ENCODE data around the gene FOXRED2. TPM values are rescaled to one million over a fixed set of nuclear protein-coding genes. Genes with fewer than 3 reads are reported as not detected.
"Not testable (repeated sequence)": the region's sequence is repeated elsewhere in the genome, so short reads cannot be mapped to it uniquely, and the experiment has no call there.

Gene FOXRED2
- total RNA-seq, 2 donors from 2014 or later, result 28.3 to 33.3 TPM

- H3K27me3 Mint-ChIP-seq (ENCODE audit: insufficient read depth), result no peaks in the 10 kb centered on the region
- no peak overlapping the region for H3K27ac Mint-ChIP-seq
- DNase-seq, result no peak
- H3K4me3 Mint-ChIP-seq, result no peak overlapping the region
- no peak overlapping the region for H3K4me3 ChIP-seq (ENCODE audit: low read length)
- peaks cover 100% of the 10 kb centered on the region for H3K36me3 ChIP-seq (ENCODE audit: control insufficient read depth, insufficient read depth, low read length)
- H3K27me3 ChIP-seq (ENCODE audit: control insufficient read depth, insufficient read depth, low read length, poor library complexity, severe bottlenecking), result no peaks in the 10 kb centered on the region
- no peaks in the 10 kb centered on the region for H3K4me1 Mint-ChIP-seq
- H3K9ac ChIP-seq (ENCODE audit: extremely low read depth, low read length, poor library complexity, severe bottlenecking), result no peak overlapping the region
- no peaks in the 10 kb centered on the region for H3K9me3 ChIP-seq (ENCODE audit: control insufficient read depth, low read length)
- no peaks in the 10 kb centered on the region for H3K4me1 ChIP-seq (ENCODE audit: control insufficient read depth, insufficient read depth, low read length)
- peaks cover 84% of the 10 kb centered on the region for H3K36me3 Mint-ChIP-seq (ENCODE audit: low read depth)
- no peaks in the 10 kb centered on the region for H3K9me3 Mint-ChIP-seq
- H3K27ac ChIP-seq (ENCODE audit: low read depth, low read length), result no peak overlapping the region
- TF ChIP-seq CTCF (conservative IDR thresholded peaks at IDR 0.05), result no peak
- 96 to 100% methylated on average over 3 of the region's 3 CpGs for WGBS, 2 experiments (ENCODE audit: insufficient coverage in 1 of 2, insufficient read length in 1 of 2)
These were observed 13.6 kb upstream of the FOXRED2 start for GRCh38 chr22:36520423-36520822.

- WGBS, 2 experiments (ENCODE audit: insufficient coverage in 1 of 2, insufficient read length in 1 of 2), result 84% methylated on average over 2 of the region's 2 CpGs; no CpG with 5 or more reads in 1 of the 2 experiments
- not testable (repeated sequence) for DNase-seq; H3K4me3 Mint-ChIP-seq; H3K4me1 ChIP-seq (ENCODE audit: control insufficient read depth, insufficient read depth, low read length); H3K27ac ChIP-seq (ENCODE audit: low read depth, low read length); H3K27ac Mint-ChIP-seq; H3K4me3 ChIP-seq (ENCODE audit: low read length); H3K27me3 ChIP-seq (ENCODE audit: control insufficient read depth, insufficient read depth, low read length, poor library complexity, severe bottlenecking); H3K4me1 Mint-ChIP-seq; H3K27me3 Mint-ChIP-seq (ENCODE audit: insufficient read depth); H3K9ac ChIP-seq (ENCODE audit: extremely low read depth, low read length, poor library complexity, severe bottlenecking); H3K9me3 Mint-ChIP-seq; H3K9me3 ChIP-seq (ENCODE audit: control insufficient read depth, low read length)
- peaks cover 97% of the 10 kb centered on the region for H3K36me3 ChIP-seq (ENCODE audit: control insufficient read depth, insufficient read depth, low read length)
- H3K36me3 Mint-ChIP-seq (ENCODE audit: low read depth), result peaks cover 83% of the 10 kb centered on the region
These were observed 13.1 kb upstream of the FOXRED2 start for GRCh38 chr22:36519906-36520305.

DNA sequence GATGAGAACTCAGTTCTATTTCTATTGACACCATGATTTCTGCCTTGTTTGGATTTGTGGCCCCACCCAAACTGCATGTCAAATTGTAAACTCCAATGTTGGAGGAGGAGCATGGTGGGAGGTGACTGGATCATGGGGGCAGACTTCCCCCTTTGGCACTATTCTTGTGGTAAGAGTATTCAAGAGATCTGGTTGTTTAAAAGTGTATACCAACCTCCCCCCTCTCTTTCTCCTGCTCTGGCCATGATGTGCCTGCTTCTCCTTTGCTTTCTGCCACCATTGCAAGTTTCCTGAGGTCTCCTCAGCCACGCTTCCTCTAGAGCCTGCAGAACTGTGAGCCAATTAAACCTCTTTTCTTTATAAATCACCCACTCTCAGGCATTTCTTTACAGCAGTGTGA lies 7.9 kb upstream of the FOXRED2 start:
- peaks cover 91% of the 10 kb centered on the region for H3K36me3 ChIP-seq (ENCODE audit: control insufficient read depth, insufficient read depth, low read length)
- no peaks in the 10 kb centered on the region for H3K4me1 Mint-ChIP-seq

More for the DNA sequence above, 7.9 kb upstream of the FOXRED2 start:
- Mint-ChIP-seq H3K27ac (no peak overlapping the region), H3K36me3 (ENCODE audit: low read depth) (peaks cover 82% of the 10 kb centered on the region), H3K27me3 (ENCODE audit: insufficient read depth) (no peaks in the 10 kb centered on the region), H3K4me3 (no peak overlapping the region), H3K9me3 (no peaks in the 10 kb centered on the region)
- H3K4me3 ChIP-seq (ENCODE audit: low read length), result no peak overlapping the region
- H3K9me3 ChIP-seq (ENCODE audit: control insufficient read depth, low read length), result no peaks in the 10 kb centered on the region
- no peak for TF ChIP-seq CTCF (conservative IDR thresholded peaks at IDR 0.05)
- H3K4me1 ChIP-seq (ENCODE audit: control insufficient read depth, insufficient read depth, low read length), result no peaks in the 10 kb centered on the region
- 93 to 100% methylated on average over 1 of the region's 1 CpG for WGBS, 2 experiments (ENCODE audit: insufficient coverage in 1 of 2, insufficient read length in 1 of 2)
- no peak for DNase-seq
- H3K27ac ChIP-seq (ENCODE audit: low read depth, low read length), result no peak overlapping the region
- H3K27me3 ChIP-seq (ENCODE audit: control insufficient read depth, insufficient read depth, low read length, poor library complexity, severe bottlenecking), result no peaks in the 10 kb centered on the region
- no peak overlapping the region for H3K9ac ChIP-seq (ENCODE audit: extremely low read depth, low read length, poor library complexity, severe bottlenecking)
